Activated B cell treated with CpG ODN at 0.5 μM for 24 hours (primary cell): ENCODE results near the gene PLEKHJ1. TPM values are rescaled to one million over a fixed set of nuclear protein-coding genes. Genes with fewer than 3 reads are reported as not detected.
"Not testable (repeated sequence)": the region's sequence is repeated elsewhere in the genome, so short reads cannot be mapped to it uniquely, and the experiment has no call there.

Experiments used
- ATAC-seq: fragments of 200-7000 bp; cut with Tn5 transposase; one replicate; pipeline ENCODE4 v1.10.0; 2021; ENCODE audit warnings: low read depth, mild to moderate bottlenecking, moderate library complexity
- CTCF ChIA-PET: fragments of 350-600 bp; sonication (Branson Sonifier 250); formaldehyde crosslinking; loops from one replicate; lab custom pipeline; 2021; ENCODE audit warnings: antibody characterized with exemption; lab: Charles Lee
- POLR2A ChIA-PET: fragments of 350-600 bp; sonication (Branson Sonifier 250); formaldehyde crosslinking; loops from one replicate; lab custom pipeline; 2021; ENCODE audit warnings: antibody characterized with exemption; lab: Charles Lee
- DNase-seq: peaks from one replicate; pipeline ENCODE4 v3.0.0; 2022
- H3K27ac Mint-ChIP-seq: one replicate; pipeline ENCODE4 v1.8.0; 2020; ENCODE audit warnings: mixed read lengths
- H3K27me3 Mint-ChIP-seq: one replicate; pipeline ENCODE4 v1.8.0; 2021; ENCODE audit warnings: mixed read lengths
- H3K36me3 Mint-ChIP-seq: one replicate; pipeline ENCODE4 v1.8.0; 2021; ENCODE audit warnings: low read depth, mixed read lengths
- H3K4me1 Mint-ChIP-seq: one replicate; pipeline ENCODE4 v1.8.0; 2021; ENCODE audit warnings: mixed read lengths
- H3K4me3 Mint-ChIP-seq: one replicate; pipeline ENCODE4 v1.8.0; 2020; ENCODE audit warnings: mild to moderate bottlenecking, mixed read lengths
- H3K9me3 Mint-ChIP-seq: one replicate; pipeline ENCODE4 v1.8.0; 2020; ENCODE audit warnings: mixed read lengths
- CTCF ChIP-seq: fragments of 200-600 bp; IDR thresholded peaks from one replicate; pipeline ENCODE4 v1.8.0; 2022; ENCODE audit warnings: antibody characterized with exemption, mild to moderate bottlenecking
- intact Hi-C: fragments of 100-400 bp; cut with micrococcal nuclease; formaldehyde crosslinking; loops from one replicate; pipeline ENCODE4 v1.15.1; 2024
- total RNA-seq: library from RNA; stranded (reverse); gene quantifications from 2 replicates; pipeline ENCODE4 v1.2.3, GENCODE V29; 2022

The PLEKHJ1 gene
- 74.4 and 74.9 TPM in 2 replicates for total RNA-seq

GRCh38 chr19:2236314-2237050 is at the start of gene PLEKHJ1, which contains the start of gene SF3A2:
Gene PLEKHJ1, minus strand, starts transcription at chr19:2236329. Its CDS starts 81 bp downstream, at chr19:2236248.
Gene SF3A2, plus strand, starts transcription at chr19:2236824. Its CDS starts 6,595 bp downstream, at chr19:2243419.
- no peaks in the 10 kb centered on the region for H3K27me3 Mint-ChIP-seq
- DNase-seq (peak; percentile 100), ATAC-seq (peak; percentile 82)
- H3K27ac Mint-ChIP-seq = peak within 1 kb of the TSS; percentile 99
- H3K9me3 Mint-ChIP-seq = no peaks in the 10 kb centered on the region
- peak within 1 kb of the TSS; percentile 99 for H3K4me3 Mint-ChIP-seq
- ChIA-PET POLR2A (interaction anchor here (0.6 to 9.7 kb wide), 22 partner anchors 8 to 1840 kb away, joined by 3 to 103 read pairs (median 4); partner anchors contain the start of genes AP3D1, GADD45B, LSM7 and SPPL2B), CTCF (interaction anchor here (0.7 to 1.5 kb wide), 9 partner anchors 9 to 384 kb away, joined by 3 to 7 read pairs (median 4); no protein-coding TSS in a partner anchor)
- TF ChIP-seq CTCF = no peak
- peaks cover 51% of the 10 kb centered on the region for H3K36me3 Mint-ChIP-seq
- intact Hi-C loops = loop anchor here (1.0 kb wide), 13 partner anchors 17 to 401 kb away; partner anchors contain the start of genes LMNB2 and TIMM13
- peaks cover 69% of the 10 kb centered on the region for H3K4me1 Mint-ChIP-seq

GRCh38 chr19:2283835-2284507 is 47.8 kb upstream of the PLEKHJ1 start:
- Mint-ChIP-seq H3K4me3 (no peak overlapping the region), H3K27me3 (no peaks in the 10 kb centered on the region), H3K36me3 (no peaks in the 10 kb centered on the region), H3K9me3 (no peaks in the 10 kb centered on the region), H3K4me1 (peaks cover 41% of the 10 kb centered on the region), H3K27ac (no peak overlapping the region)
- DNase-seq (no peak), ATAC-seq (no peak)
- intact Hi-C loops = no loop called here
- ChIA-PET CTCF (no interaction called here), POLR2A (interaction anchor here (0.6 to 1.9 kb wide), 2 partner anchors 23 to 192 kb away, joined by 5 to 14 read pairs; partner anchors contain the start of gene GADD45B)
- TF ChIP-seq CTCF = no peak

- H3K27ac Mint-ChIP-seq = no peak overlapping the region
- no peak overlapping the region for H3K4me3 Mint-ChIP-seq
- TF ChIP-seq CTCF = no peak
- ATAC-seq = no peak
- intact Hi-C loops = no loop called here
- H3K4me1 Mint-ChIP-seq = peaks cover 32% of the 10 kb centered on the region
- no peaks in the 10 kb centered on the region for H3K36me3 Mint-ChIP-seq
- no peak for DNase-seq
- ChIA-PET CTCF (interaction anchor here (0.6 to 0.7 kb wide), 2 partner anchors 196 to 729 kb away, joined by 3 read pairs; no protein-coding TSS in a partner anchor), POLR2A (interaction anchor here (0.5 to 1.6 kb wide), 7 partner anchors 10 to 239 kb away, joined by 3 to 11 read pairs (median 7); no protein-coding TSS in a partner anchor)
- H3K9me3 Mint-ChIP-seq = no peaks in the 10 kb centered on the region
- no peaks in the 10 kb centered on the region for H3K27me3 Mint-ChIP-seq
These were observed 46.7 kb upstream of the PLEKHJ1 start for GRCh38 chr19:2282862-2283237.

- Mint-ChIP-seq H3K36me3 (peaks cover 2% of the 10 kb centered on the region), H3K9me3 (no peaks in the 10 kb centered on the region), H3K27ac (peak within 1 kb of the TSS; percentile 24), H3K27me3 (no peaks in the 10 kb centered on the region), H3K4me1 (peaks cover 33% of the 10 kb centered on the region), H3K4me3 (peak within 1 kb of the TSS; percentile 60)
- DNase-seq (peak; percentile 46), ATAC-seq (peak; percentile 60)
- ChIA-PET CTCF (interaction anchor here (0.6 to 0.7 kb wide), 2 partner anchors 196 to 730 kb away, joined by 3 read pairs; no protein-coding TSS in a partner anchor), POLR2A (interaction anchor here (0.5 to 1.6 kb wide), 10 partner anchors 10 to 239 kb away, joined by 3 to 11 read pairs (median 4); partner anchors contain the start of gene LSM7)
- no peak for TF ChIP-seq CTCF
- intact Hi-C loops = no loop called here
These were observed 46.1 kb upstream of the PLEKHJ1 start, which contains the start of gene PEAK3 for GRCh38 chr19:2282062-2282861. Gene PEAK3, minus strand, starts transcription at chr19:2282175. Its CDS starts 1,244 bp downstream, at chr19:2280931.

GRCh38 chr19:2281265-2282061 is 45.3 kb upstream of the PLEKHJ1 start:
- peak overlapping the region; percentile 24 for H3K27ac Mint-ChIP-seq
- H3K4me3 Mint-ChIP-seq = peak overlapping the region; percentile 60
- ATAC-seq, CTCF ChIA-PET, H3K27me3 Mint-ChIP-seq, DNase-seq, H3K9me3 Mint-ChIP-seq, H3K36me3 Mint-ChIP-seq, intact Hi-C loops: not testable (repeated sequence)
- peaks cover 41% of the 10 kb centered on the region for H3K4me1 Mint-ChIP-seq
- POLR2A ChIA-PET = interaction anchor here (0.5 to 1.6 kb wide), 7 partner anchors 10 to 290 kb away, joined by 3 to 7 read pairs (median 3); partner anchors contain the start of gene LSM7
